HepG2 (cell line): Measurements from ENCODE around the gene COL10A1. TPM values are rescaled to one million over a fixed set of nuclear protein-coding genes. Genes with fewer than 3 reads are reported as not detected.

Experiments
- FOXK1 ChIP-seq: sonication (generic); formaldehyde crosslinking; IDR thresholded peaks from 2 replicates; pipeline ENCODE4 v1.4.0; 2020; ENCODE audit warnings: low read depth, missing genetic modification reagents, borderline replicate concordance
- FOXP1 ChIP-seq, 2 experiments: fragments of 450-650 bp in 1 of 2; IDR thresholded peaks; 2 replicates each; pipeline ENCODE4 v1.6.1; 2017 to 2018; ENCODE audit warnings: antibody characterized with exemption in 1 of 2
- GATAD2A ChIP-seq: IDR thresholded peaks from 2 replicates; pipeline ENCODE4 v1.6.1; 2016
- HMG20A ChIP-seq: IDR thresholded peaks from 2 replicates; pipeline ENCODE4 v1.6.1; 2016; ENCODE audit warnings: borderline replicate concordance
- IKZF1 ChIP-seq: fragments of 450-650 bp; IDR thresholded peaks from 2 replicates; pipeline ENCODE4 v1.7.1; 2016
- MAZ ChIP-seq, 2 experiments: sonication (generic) in 1 of 2; formaldehyde crosslinking in 1 of 2; IDR thresholded peaks; 2 replicates each; pipeline versions ENCODE4 v1.5.0 to v1.6.1; 2012 to 2020; ENCODE audit warnings: low read depth in 2 of 2, mild to moderate bottlenecking in 2 of 2, borderline replicate concordance in 1 of 2, improper control_type of control experiment in 1 of 2, low read length in 1 of 2, missing genetic modification reagents in 1 of 2, moderate library complexity in 1 of 2
- MED8 ChIP-seq: sonication (generic); formaldehyde crosslinking; IDR thresholded peaks from 2 replicates; pipeline ENCODE4 v1.8.1; 2023; ENCODE audit warnings: mild to moderate bottlenecking, missing genetic modification reagents; ENCODE audit not compliant: insufficient replicate concordance
- PHB2 ChIP-seq: fragments of 450-650 bp; IDR thresholded peaks from 2 replicates; pipeline ENCODE4 v1.6.1; 2018; ENCODE audit not compliant: partially characterized antibody
- PHF20 ChIP-seq: sonication (generic); formaldehyde crosslinking; IDR thresholded peaks from 2 replicates; pipeline ENCODE4 v1.5.0; 2020; ENCODE audit warnings: mild to moderate bottlenecking, missing genetic modification reagents
- PPARG ChIP-seq: conservative IDR thresholded peaks from 2 replicates; pipeline ENCODE4 v1.6.1; 2016; ENCODE audit warnings: missing biosample characterization, missing genetic modification reagents
- PRMT3 ChIP-seq: sonication (generic); formaldehyde crosslinking; IDR thresholded peaks from 2 replicates; pipeline ENCODE4 v1.8.1; 2022; ENCODE audit warnings: low read depth, mild to moderate bottlenecking, moderate library complexity, missing genetic modification reagents, borderline replicate concordance
- SMARCE1 ChIP-seq: fragments of 450-650 bp; IDR thresholded peaks from 2 replicates; pipeline ENCODE4 v1.6.1; 2017; ENCODE audit warnings: borderline replicate concordance
- SOX5 ChIP-seq: IDR thresholded peaks from 2 replicates; pipeline ENCODE4 v1.6.1; 2016; ENCODE audit warnings: borderline replicate concordance
- ZEB1 ChIP-seq: IDR thresholded peaks from 2 replicates; pipeline ENCODE4 v1.6.1; 2012; ENCODE audit warnings: mild to moderate bottlenecking, low read depth, inconsistent platforms; ENCODE audit not compliant: insufficient replicate concordance
- ZNF10 ChIP-seq: sonication (generic); formaldehyde crosslinking; IDR thresholded peaks from 2 replicates; pipeline ENCODE4 v1.4.0; 2020; ENCODE audit warnings: mild to moderate bottlenecking, low read depth, missing genetic modification reagents, borderline replicate concordance
- ZNF207 ChIP-seq: fragments of 450-650 bp; IDR thresholded peaks from 2 replicates; pipeline ENCODE4 v1.6.1; 2016; ENCODE audit warnings: antibody characterized with exemption, borderline replicate concordance
- ZNF530 ChIP-seq: sonication (generic); formaldehyde crosslinking; IDR thresholded peaks from 2 replicates; pipeline ENCODE4 v1.5.0; 2020; ENCODE audit warnings: low read depth, mild to moderate bottlenecking, missing genetic modification reagents
- ZNF644 ChIP-seq: IDR thresholded peaks from 2 replicates; pipeline ENCODE4 v1.6.1; 2016; ENCODE audit warnings: low read depth
- ZNF678 ChIP-seq: sonication (generic); formaldehyde crosslinking; IDR thresholded peaks from 2 replicates; pipeline ENCODE4 v1.4.0; 2020; ENCODE audit warnings: mild to moderate bottlenecking, missing genetic modification reagents
- polyA plus RNA-seq, 8 experiments: library from polyadenylated mRNA; depleted of rRNA in 3 of 8; stranded (reverse) in 7 of 8; unstranded in 1 of 8; fragments of >200 nt; fragmentation: Illumina TruSeq in 4 of 8; extraction: Trizol in 4 of 8; gene quantifications; 2 replicates each; pipeline versions ENCODE4 v1.2.1 to v1.2.3, GENCODE V29; 2011 to 2016; ENCODE audit warnings: low read depth in 4 of 8, missing spikeins in 1 of 8, mixed read lengths in 1 of 8; ENCODE audit not compliant: insufficient read depth in 1 of 8
- total RNA-seq, 5 experiments: library from RNA; depleted of rRNA; stranded (reverse); fragments of >200 nt; fragmentation: Illumina TruSeq; extraction: Trizol; gene quantifications; 2 replicates each; pipeline ENCODE4 v1.2.3, GENCODE V29; 2016; ENCODE audit warnings: low read depth in 1 of 5
- TF ChIP-seq, protein P1 (sequence below): sonication (generic); formaldehyde crosslinking; IDR thresholded peaks from 2 replicates; pipeline ENCODE4 v1.5.0; 2020; ENCODE audit warnings: mild to moderate bottlenecking, missing genetic modification reagents
- TF ChIP-seq, protein P2 (sequence below): sonication (generic); formaldehyde crosslinking; IDR thresholded peaks from 2 replicates; pipeline ENCODE4 v1.4.0; 2020; ENCODE audit warnings: missing genetic modification reagents, borderline replicate concordance
- TF ChIP-seq, protein P3 (sequence below): sonication (generic); formaldehyde crosslinking; IDR thresholded peaks from 2 replicates; pipeline ENCODE4 v1.8.1; 2022; ENCODE audit warnings: mild to moderate bottlenecking, missing genetic modification reagents
- TF ChIP-seq, protein P4 (sequence below): IDR thresholded peaks from 2 replicates; pipeline ENCODE4 v1.6.1; 2016; ENCODE audit warnings: missing compliant biosample characterization, missing genetic modification reagents, borderline replicate concordance
- TF ChIP-seq, protein P5 (sequence below): IDR thresholded peaks from 2 replicates; pipeline ENCODE4 v1.6.1; 2016; ENCODE audit warnings: missing genetic modification reagents, missing compliant biosample characterization

The COL10A1 gene
- total and polyA plus RNA-seq, 2 of the 13 experiments (the other 11 are each of a cell fraction or from before 2014, with no cell fraction given), result 0.07 TPM; not detected in 1

DNA sequence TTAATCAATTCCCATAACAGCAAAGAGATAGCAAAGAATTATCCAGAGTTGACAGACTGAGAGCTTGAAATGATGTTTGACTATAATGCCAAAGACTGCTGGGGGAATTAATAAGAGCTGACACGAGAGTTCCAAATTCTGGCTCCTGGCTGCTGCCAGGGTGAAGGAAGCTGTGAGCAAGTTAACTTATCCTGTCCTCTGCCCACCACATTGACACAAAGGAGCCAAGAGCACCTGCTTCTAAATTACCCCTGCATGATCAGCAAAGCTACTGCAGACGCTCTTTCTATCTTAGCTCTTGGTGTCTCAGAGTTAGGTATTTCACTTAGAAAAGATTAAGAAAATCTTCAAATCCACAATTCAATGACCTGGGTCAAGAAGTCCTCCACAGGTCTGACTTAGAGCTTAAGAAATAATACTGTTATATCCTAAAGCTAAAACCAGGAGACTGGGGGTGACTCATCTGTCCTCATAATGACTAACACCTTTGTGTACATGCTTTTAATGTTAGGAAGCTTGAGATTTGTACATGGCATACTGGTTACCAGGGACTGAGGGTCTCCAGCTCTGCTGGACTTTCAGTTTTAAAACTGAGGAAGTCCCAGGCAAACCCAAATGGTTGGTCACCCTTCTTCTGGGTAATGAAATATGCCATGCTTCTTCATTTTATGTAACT, 52.0 kb downstream of the COL10A1 start (continued):
- TF ChIP-seq MED8 (CRISPR knock-in tag) (no peak), FOXP1 (IDR thresholded peaks at IDR 0.05) (no peak), FOXP1 (CRISPR knock-in tag; IDR thresholded peaks at IDR 0.05) (0 out of 2 replicates have a peak, but pooled peaks have one; percentile 52), ZNF644 (CRISPR knock-in tag) (no peak), ZNF678 (CRISPR knock-in tag) (no peak), GATAD2A (CRISPR knock-in tag) (peak; percentile 76), PHF20 (no peak), SMARCE1 (0 out of 2 replicates have a peak, but pooled peaks have one; percentile 33), ZEB1 (no peak), PRMT3 (no peak), MAZ (IDR thresholded peaks at IDR 0.05; ENCODE audit: borderline replicate concordance, low read depth, low read length) (no peak), MAZ (CRISPR knock-in tag; IDR thresholded peaks at IDR 0.05; ENCODE audit: low read depth) (no peak), ZNF530 (CRISPR knock-in tag) (no peak), PPARG (CRISPR knock-in tag) (no peak), PHB2 (no peak), ZNF10 (CRISPR knock-in tag) (no peak), IKZF1 (no peak), HMG20A (peak; percentile 64; the same call in 1 of the 2 replicates), ZNF207 (no peak), SOX5 (CRISPR knock-in tag) (no peak; the same call in 1 of the 2 replicates), FOXK1 (CRISPR knock-in tag) (peak; percentile 69; the same call in 1 of the 2 replicates)
- TF ChIP-seq, protein P1, sequence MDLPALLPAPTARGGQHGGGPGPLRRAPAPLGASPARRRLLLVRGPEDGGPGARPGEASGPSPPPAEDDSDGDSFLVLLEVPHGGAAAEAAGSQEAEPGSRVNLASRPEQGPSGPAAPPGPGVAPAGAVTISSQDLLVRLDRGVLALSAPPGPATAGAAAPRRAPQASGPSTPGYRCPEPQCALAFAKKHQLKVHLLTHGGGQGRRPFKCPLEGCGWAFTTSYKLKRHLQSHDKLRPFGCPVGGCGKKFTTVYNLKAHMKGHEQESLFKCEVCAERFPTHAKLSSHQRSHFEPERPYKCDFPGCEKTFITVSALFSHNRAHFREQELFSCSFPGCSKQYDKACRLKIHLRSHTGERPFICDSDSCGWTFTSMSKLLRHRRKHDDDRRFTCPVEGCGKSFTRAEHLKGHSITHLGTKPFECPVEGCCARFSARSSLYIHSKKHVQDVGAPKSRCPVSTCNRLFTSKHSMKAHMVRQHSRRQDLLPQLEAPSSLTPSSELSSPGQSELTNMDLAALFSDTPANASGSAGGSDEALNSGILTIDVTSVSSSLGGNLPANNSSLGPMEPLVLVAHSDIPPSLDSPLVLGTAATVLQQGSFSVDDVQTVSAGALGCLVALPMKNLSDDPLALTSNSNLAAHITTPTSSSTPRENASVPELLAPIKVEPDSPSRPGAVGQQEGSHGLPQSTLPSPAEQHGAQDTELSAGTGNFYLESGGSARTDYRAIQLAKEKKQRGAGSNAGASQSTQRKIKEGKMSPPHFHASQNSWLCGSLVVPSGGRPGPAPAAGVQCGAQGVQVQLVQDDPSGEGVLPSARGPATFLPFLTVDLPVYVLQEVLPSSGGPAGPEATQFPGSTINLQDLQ (CRISPR knock-in tag), result no peak
- TF ChIP-seq, protein P2, sequence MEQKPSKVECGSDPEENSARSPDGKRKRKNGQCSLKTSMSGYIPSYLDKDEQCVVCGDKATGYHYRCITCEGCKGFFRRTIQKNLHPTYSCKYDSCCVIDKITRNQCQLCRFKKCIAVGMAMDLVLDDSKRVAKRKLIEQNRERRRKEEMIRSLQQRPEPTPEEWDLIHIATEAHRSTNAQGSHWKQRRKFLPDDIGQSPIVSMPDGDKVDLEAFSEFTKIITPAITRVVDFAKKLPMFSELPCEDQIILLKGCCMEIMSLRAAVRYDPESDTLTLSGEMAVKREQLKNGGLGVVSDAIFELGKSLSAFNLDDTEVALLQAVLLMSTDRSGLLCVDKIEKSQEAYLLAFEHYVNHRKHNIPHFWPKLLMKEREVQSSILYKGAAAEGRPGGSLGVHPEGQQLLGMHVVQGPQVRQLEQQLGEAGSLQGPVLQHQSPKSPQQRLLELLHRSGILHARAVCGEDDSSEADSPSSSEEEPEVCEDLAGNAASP (CRISPR knock-in tag), result no peak
- TF ChIP-seq, protein P3, sequence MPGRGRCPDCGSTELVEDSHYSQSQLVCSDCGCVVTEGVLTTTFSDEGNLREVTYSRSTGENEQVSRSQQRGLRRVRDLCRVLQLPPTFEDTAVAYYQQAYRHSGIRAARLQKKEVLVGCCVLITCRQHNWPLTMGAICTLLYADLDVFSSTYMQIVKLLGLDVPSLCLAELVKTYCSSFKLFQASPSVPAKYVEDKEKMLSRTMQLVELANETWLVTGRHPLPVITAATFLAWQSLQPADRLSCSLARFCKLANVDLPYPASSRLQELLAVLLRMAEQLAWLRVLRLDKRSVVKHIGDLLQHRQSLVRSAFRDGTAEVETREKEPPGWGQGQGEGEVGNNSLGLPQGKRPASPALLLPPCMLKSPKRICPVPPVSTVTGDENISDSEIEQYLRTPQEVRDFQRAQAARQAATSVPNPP (CRISPR knock-in tag), result no peak
- TF ChIP-seq, protein P4, sequence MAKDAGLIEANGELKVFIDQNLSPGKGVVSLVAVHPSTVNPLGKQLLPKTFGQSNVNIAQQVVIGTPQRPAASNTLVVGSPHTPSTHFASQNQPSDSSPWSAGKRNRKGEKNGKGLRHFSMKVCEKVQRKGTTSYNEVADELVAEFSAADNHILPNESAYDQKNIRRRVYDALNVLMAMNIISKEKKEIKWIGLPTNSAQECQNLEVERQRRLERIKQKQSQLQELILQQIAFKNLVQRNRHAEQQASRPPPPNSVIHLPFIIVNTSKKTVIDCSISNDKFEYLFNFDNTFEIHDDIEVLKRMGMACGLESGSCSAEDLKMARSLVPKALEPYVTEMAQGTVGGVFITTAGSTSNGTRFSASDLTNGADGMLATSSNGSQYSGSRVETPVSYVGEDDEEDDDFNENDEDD, result no peak
- TF ChIP-seq, protein P5, sequence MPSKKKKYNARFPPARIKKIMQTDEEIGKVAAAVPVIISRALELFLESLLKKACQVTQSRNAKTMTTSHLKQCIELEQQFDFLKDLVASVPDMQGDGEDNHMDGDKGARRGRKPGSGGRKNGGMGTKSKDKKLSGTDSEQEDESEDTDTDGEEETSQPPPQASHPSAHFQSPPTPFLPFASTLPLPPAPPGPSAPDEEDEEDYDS (CRISPR knock-in tag), result no peak
